Neuronal stem cell (in vitro differentiated cells): Measurements from ENCODE around the gene RNF40. TPM values are rescaled to one million over a fixed set of nuclear protein-coding genes. Genes with fewer than 3 reads are reported as not detected.

Source experiments
- DNase-seq: peaks from one replicate; pipeline ENCODE4 v3.0.0-alpha.2; 2013; ENCODE audit warnings: low spot score
- H2AFZ ChIP-seq: one replicate; pipeline ENCODE4 v1.6.1; 2013; ENCODE audit warnings: mild to moderate bottlenecking, low read length, inconsistent platforms
- H2AK5ac ChIP-seq: 2 replicates; pipeline ENCODE4 v1.6.1; 2013; ENCODE audit warnings: low read depth, mild to moderate bottlenecking, inconsistent platforms, low read length, moderate library complexity, mixed read lengths
- H2BK120ac ChIP-seq: 2 replicates; pipeline ENCODE4 v1.6.1; 2013; ENCODE audit warnings: low read depth, mild to moderate bottlenecking, inconsistent platforms, low read length, moderate library complexity, mixed read lengths
- H2BK12ac ChIP-seq: one replicate; pipeline ENCODE4 v1.6.1; 2013; ENCODE audit warnings: low read length, inconsistent platforms
- H2BK15ac ChIP-seq: 2 replicates; pipeline ENCODE4 v1.6.1; 2013; ENCODE audit warnings: mild to moderate bottlenecking, low read length, inconsistent platforms, mixed read lengths
- H2BK5ac ChIP-seq: one replicate; pipeline ENCODE4 v1.6.1; 2013; ENCODE audit warnings: inconsistent platforms, mild to moderate bottlenecking, low read length, moderate library complexity
- H3K14ac ChIP-seq: one replicate; pipeline ENCODE4 v1.6.1; 2013; ENCODE audit warnings: low read length, inconsistent platforms
- H3K18ac ChIP-seq: 2 replicates; pipeline ENCODE4 v1.6.1; 2013; ENCODE audit warnings: low read length, inconsistent platforms
- H3K23ac ChIP-seq: 2 replicates; pipeline ENCODE4 v1.6.1; 2013; ENCODE audit warnings: low read depth, mild to moderate bottlenecking, mixed read lengths, low read length, inconsistent platforms; ENCODE audit not compliant: poor library complexity
- H3K27ac ChIP-seq: replicated peaks from 3 replicates; pipeline ENCODE4 v1.5.1; 2013; ENCODE audit warnings: low read length, inconsistent platforms
- H3K27me3 ChIP-seq, 3 experiments: 2 replicates each; pipeline ENCODE4 v1.6.1; 2013; ENCODE audit warnings: low read length in 3 of 3, mild to moderate bottlenecking in 2 of 3, inconsistent platforms in 1 of 3, low read depth in 1 of 3, mixed read lengths in 1 of 3, moderate library complexity in 1 of 3; ENCODE audit not compliant: control insufficient read depth in 3 of 3, insufficient read depth in 3 of 3
- H3K36me3 ChIP-seq, 2 donors: replicated peaks in 1 of 2; 2 replicates each; pipeline ENCODE4 v1.6.1; 2013; ENCODE audit warnings: low read length in 2 of 2; ENCODE audit not compliant: control insufficient read depth in 2 of 2, insufficient read depth in 2 of 2
- H3K4ac ChIP-seq: 2 replicates; pipeline ENCODE4 v1.6.1; 2013; ENCODE audit warnings: inconsistent platforms, mild to moderate bottlenecking, low read length, moderate library complexity
- H3K4me1 ChIP-seq, 2 donors: 1 replicate in 1 of 2; 2 replicates in 1 of 2; pipeline ENCODE4 v1.6.1; 2013; ENCODE audit warnings: low read length in 2 of 2, low read depth in 1 of 2; ENCODE audit not compliant: control insufficient read depth in 2 of 2, insufficient read depth in 1 of 2
- H3K4me2 ChIP-seq: one replicate; pipeline ENCODE4 v1.6.1; 2013; ENCODE audit warnings: mild to moderate bottlenecking, low read length, inconsistent platforms; ENCODE audit not compliant: insufficient read depth, poor library complexity, severe bottlenecking
- H3K4me3 ChIP-seq, 2 donors: 2 replicates each; pipeline ENCODE4 v1.5.1; 2013; ENCODE audit warnings: low read length in 2 of 2, mild to moderate bottlenecking in 2 of 2, inconsistent platforms in 1 of 2, moderate library complexity in 1 of 2
- H3K79me1 ChIP-seq: one replicate; pipeline ENCODE4 v1.6.1; 2013; ENCODE audit warnings: low read depth, mild to moderate bottlenecking, inconsistent platforms, low read length, moderate library complexity
- H3K9ac ChIP-seq: one replicate; pipeline ENCODE4 v1.6.1; 2013; ENCODE audit warnings: mild to moderate bottlenecking, low read depth, low read length, inconsistent platforms; ENCODE audit not compliant: poor library complexity
- H3K9me3 ChIP-seq, 2 donors: replicated peaks in 1 of 2; 2 replicates each; pipeline versions ENCODE3 to v1.6.1; 2013; ENCODE audit warnings: low read length in 2 of 2, mild to moderate bottlenecking in 2 of 2, inconsistent platforms in 1 of 2, low read depth in 1 of 2, mixed read lengths in 1 of 2, moderate library complexity in 1 of 2; ENCODE audit not compliant: control insufficient read depth in 2 of 2, insufficient read depth in 1 of 2
- H4K8ac ChIP-seq: one replicate; pipeline ENCODE4 v1.6.1; 2013; ENCODE audit warnings: low read depth, mild to moderate bottlenecking, inconsistent platforms, low read length, moderate library complexity
- H4K91ac ChIP-seq: one replicate; pipeline ENCODE4 v1.6.1; 2013; ENCODE audit warnings: low read length, low read depth, mild to moderate bottlenecking, inconsistent platforms; ENCODE audit not compliant: poor library complexity
- WGBS, 2 donors: extraction: QIAGEN DNeasy Blood & Tissue Kit; methylation state at CpG; one replicate each; pipeline ENCODE4 v1.1.7; 2013; ENCODE audit warnings: missing lambda C conversion rate in 2 of 2, mixed read lengths in 1 of 2; ENCODE audit not compliant: insufficient read length in 2 of 2, insufficient replicate concordance in 1 of 2; ENCODE audit errors: extremely low coverage in 2 of 2; 5-methylcytosine and 5-hydroxymethylcytosine counted together
- polyA plus RNA-seq, 2 experiments: library from polyadenylated mRNA; stranded (reverse); fragments of 200-250 nt; gene quantifications; one replicate each; pipeline ENCODE4 v1.2.3, GENCODE V29; 2013

Gene RNF40
- 35.7 TPM for polyA plus RNA-seq (2013, experiment 1 of 2)
- polyA plus RNA-seq (2013, experiment 2 of 2), result 38.4 TPM

DNA sequence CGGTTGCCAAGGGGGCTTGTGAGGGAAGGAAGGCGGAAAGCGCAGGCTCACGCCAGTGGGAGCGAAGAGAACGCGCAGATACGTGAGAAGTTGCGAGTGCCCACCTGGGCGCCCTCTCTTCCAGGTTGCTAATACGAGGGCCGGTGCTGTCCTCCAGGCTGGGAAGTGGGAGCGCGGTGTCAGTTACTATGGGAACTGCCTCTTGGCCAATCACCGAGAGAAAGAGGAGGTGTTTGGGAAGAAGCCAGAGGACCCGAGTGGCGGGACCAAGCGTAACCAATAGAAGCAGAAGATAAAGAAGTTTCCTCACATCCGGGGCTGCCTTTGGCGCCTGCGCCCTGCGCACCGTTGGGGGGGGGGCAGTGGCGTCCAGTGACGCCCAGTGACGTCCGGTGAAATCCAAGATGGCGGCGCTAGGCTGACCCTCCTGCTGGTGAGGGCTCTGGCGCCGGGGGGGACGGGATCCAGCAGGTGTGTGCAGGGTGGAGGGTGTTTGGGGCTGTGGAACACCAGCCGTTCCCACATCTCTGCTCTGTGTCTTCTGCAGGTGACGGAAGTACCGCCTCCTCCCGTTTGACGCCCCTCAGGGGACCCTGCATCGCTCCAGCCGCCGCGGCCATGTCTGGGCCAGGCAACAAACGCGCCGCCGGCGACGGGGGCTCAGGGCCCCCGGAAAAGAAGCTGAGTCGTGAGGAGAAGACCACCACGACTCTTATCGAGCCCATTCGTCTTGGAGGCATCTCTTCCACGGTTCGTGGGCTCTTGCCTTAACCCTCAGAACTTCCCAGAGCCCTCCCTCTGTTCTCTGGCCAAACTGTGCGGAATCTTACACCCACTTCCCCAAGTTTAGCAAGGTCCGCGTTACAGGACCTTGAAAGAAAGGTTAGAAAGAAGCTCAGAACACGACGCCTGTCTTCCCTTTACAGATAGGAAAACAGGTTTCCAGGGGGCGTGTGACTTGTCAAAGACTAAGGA, at the start of gene RNF40, which contains the start of gene CFAP119:
Gene RNF40 (plus strand): TSS at position 395 of the 975 bp plus-strand sequence. CDS start 224 bp downstream, at position 619.
Gene CFAP119 (minus strand): TSS at position 135 of the 975 bp plus-strand sequence. CDS start 314 bp downstream, outside the sequence.
- Histone ChIP-seq H3K9ac (peak within 1 kb of the TSS; percentile 91), H3K23ac (peak within 1 kb of the TSS; percentile 61), H3K36me3 (peaks cover 43 to 74% of the 10 kb centered on the region in 2 donors), H3K14ac (peak within 1 kb of the TSS; percentile 76), H3K4ac (no peak within 1 kb of the TSS), H4K8ac (no peak within 1 kb of the TSS), H2AFZ (peak within 1 kb of the TSS; percentile 93), H3K4me3 (peak within 1 kb of the TSS; percentile 96 to 99), H3K9me3 (peaks cover 0 to 1% of the 10 kb centered on the region in 2 donors), H3K18ac (peak within 1 kb of the TSS; percentile 88), H2BK120ac (no peak within 1 kb of the TSS), H3K4me2 (peak within 1 kb of the TSS; percentile 99), H2AK5ac (no peak within 1 kb of the TSS), H3K4me1 (peaks cover 10 to 11% of the 10 kb centered on the region in 2 donors), H3K27ac (peak within 1 kb of the TSS; percentile 58), H2BK15ac (no peak within 1 kb of the TSS), H2BK12ac (no peak within 1 kb of the TSS), H3K27me3 (no peaks in the 10 kb centered on the region), H3K79me1 (peaks cover 18% of the 10 kb centered on the region), H2BK5ac (peak within 1 kb of the TSS; percentile 25), H4K91ac (no peak within 1 kb of the TSS)
- peak; percentile 96 for DNase-seq
- WGBS, 2 donors, result no CpG with 5 or more reads among the region's 60 CpGs

DNA sequence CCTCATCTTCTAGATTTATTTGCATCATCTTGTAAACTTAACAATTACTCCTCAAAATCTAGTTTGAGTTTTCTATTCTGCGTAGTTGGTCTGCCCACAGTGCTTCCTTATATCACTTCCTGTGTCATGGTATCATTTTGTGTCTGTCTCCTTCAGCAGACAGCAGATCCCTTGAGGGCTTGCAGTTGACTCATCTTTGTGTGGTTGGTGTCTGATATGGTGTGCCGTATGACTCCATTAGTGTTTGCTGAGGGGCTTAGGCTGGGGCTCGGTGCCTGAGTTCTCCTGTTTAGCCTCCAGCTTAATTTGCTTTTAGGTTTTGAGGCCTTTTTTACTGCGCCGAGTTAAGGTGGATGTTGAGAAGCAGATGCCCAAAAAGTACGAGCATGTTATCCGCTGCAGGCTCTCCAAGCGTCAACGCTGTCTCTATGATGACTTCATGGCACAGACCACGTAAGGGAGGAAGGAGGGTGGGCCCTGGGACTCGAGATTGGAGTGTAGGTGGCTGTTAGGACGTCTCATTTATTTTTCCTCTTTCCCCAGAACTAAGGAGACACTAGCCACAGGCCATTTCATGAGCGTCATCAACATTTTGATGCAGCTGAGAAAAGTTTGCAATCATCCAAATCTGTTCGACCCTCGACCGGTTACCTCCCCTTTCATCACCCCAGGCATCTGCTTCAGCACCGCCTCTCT, 46.2 kb upstream of the RNF40 start:
- Histone ChIP-seq H3K23ac (no peak overlapping the region), H4K91ac (no peak overlapping the region), H3K9me3 (peaks cover 0 to 2% of the 10 kb centered on the region in 2 donors), H2BK5ac (no peak overlapping the region), H3K27me3 (peaks cover 0 to 1% (median 0%) of the 10 kb centered on the region in 3 experiments), H2BK120ac (no peak overlapping the region), H3K14ac (no peak overlapping the region), H3K36me3 (peaks cover 60 to 89% of the 10 kb centered on the region in 2 donors), H3K18ac (no peak overlapping the region), H3K4me3 (no peak overlapping the region), H3K9ac (no peak overlapping the region), H2BK15ac (no peak overlapping the region), H3K79me1 (peaks cover 5% of the 10 kb centered on the region), H4K8ac (no peak overlapping the region), H3K27ac (no peak overlapping the region), H3K4me1 (no peaks in the 10 kb centered on the region), H2AK5ac (no peak overlapping the region), H3K4me2 (no peak overlapping the region), H2AFZ (no peak overlapping the region), H3K4ac (no peak overlapping the region), H2BK12ac (no peak overlapping the region)
- WGBS, 2 donors, result no CpG with 5 or more reads among the region's 17 CpGs
- DNase-seq, result no peak

DNA sequence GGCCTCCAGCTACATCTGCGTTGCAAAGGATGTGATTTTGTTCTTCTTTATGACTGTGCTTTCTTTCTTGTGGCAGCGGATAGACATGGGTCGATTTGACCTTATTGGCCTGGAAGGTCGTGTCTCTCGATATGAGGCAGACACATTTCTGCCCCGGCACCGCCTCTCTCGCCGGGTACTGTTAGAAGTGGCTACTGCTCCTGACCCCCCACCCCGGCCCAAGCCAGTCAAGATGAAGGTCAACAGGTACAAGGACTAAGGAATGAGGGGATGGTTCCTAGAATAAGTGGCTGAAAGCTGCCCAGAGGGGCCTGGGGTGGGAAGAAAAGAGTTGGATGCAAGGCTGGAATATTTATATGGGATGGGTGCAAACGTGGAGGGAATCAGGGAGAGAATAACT, 42.0 kb upstream of the RNF40 start:
- Histone ChIP-seq H3K4me1 (no peaks in the 10 kb centered on the region), H2BK15ac (no peak overlapping the region), H3K27ac (no peak overlapping the region), H4K91ac (no peak overlapping the region), H4K8ac (no peak overlapping the region), H2AK5ac (no peak overlapping the region), H3K4me3 (no peak overlapping the region), H3K23ac (no peak overlapping the region), H3K9me3 (no peaks in the 10 kb centered on the region), H2BK12ac (no peak overlapping the region), H2BK5ac (no peak overlapping the region), H3K9ac (no peak overlapping the region), H3K79me1 (peaks cover 3% of the 10 kb centered on the region), H3K18ac (no peak overlapping the region), H2AFZ (no peak overlapping the region), H3K14ac (no peak overlapping the region), H3K4me2 (no peak overlapping the region), H3K27me3 (no peaks in the 10 kb centered on the region), H3K36me3 (peaks cover 72 to 95% of the 10 kb centered on the region in 2 donors), H3K4ac (no peak overlapping the region), H2BK120ac (no peak overlapping the region)
- WGBS, 2 donors, result no CpG with 5 or more reads among the region's 11 CpGs
- DNase-seq, result no peak
